GM19025 (cell line): ENCODE data around the gene MCM9.

Experiments used
- ATAC-seq: cut with Tn5 transposase; IDR thresholded peaks from one replicate; pipeline ENCODE4 v1.9.1; 2021; ENCODE audit warnings: mild to moderate bottlenecking, low read depth, moderate library complexity; ENCODE audit not compliant: unreplicated experiment

Gene MCM9

DNA sequence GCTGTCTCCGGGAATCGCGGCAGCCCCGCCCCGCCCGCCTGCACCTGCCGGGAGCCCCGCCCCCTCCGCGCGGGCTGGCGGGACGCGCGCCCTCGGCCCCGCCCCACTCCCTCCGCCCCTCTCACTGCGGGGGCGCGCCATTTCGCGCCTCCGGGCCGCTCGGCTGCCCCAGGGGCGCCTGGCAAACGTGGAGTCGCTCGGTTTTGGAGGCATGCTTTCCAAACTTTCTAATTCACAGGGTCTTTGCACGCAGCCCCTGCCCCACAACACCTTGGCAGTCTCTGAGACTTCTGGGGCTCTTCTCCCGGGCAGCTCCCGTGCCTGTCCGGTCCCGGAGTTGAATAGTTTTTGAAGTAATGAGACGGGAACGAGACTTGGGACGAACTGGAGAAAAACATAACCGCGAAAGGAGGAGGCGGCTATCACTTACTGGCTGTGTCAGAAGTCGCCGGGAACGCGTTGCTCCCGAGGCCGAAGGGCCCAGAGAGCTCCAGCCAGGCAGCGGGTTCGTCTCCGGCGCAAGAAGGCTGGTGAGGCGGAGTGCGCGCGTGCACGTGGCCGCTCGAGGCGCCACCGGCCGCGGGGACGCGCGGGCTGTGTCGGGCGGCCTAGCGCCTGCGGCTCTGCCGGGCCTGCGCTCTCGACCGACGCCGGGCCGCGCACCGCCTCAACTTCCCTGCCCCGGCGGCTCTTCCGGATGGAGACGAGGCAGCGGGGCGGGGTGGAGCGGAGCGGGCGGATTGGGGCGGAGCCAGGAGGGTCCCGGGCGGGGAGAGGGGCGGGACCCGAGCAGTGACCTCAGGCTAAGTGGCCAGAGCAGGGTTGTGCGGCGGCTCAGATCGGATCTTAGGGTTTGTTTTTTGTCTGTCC, at the start of gene MCM9:
MCM9 (minus strand) TSS at position 699 of the 870 bp plus-strand sequence. CDS start 3,436 bp downstream, outside the sequence.
- peak; percentile 94 for ATAC-seq

DNA sequence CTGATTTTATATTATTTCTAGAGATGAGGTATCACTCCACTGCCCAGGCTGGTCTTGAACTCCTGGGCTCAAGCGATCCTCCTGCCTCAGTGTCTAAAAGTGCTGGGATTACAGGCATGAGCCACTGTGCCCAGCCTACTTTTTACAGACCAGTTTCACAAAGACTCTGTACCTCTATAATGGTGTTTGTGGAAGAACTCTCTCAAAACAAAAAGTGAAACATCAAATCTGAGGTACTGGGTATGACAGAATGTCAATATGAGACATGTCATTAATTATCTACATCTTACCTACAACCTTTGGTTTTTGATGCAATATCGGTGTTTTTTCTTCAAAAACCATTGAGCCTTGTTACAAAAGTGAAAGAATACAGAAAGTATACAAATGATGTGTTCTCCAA, 49.4 kb upstream of the MCM9 start:
- ATAC-seq: peak; percentile 57

DNA sequence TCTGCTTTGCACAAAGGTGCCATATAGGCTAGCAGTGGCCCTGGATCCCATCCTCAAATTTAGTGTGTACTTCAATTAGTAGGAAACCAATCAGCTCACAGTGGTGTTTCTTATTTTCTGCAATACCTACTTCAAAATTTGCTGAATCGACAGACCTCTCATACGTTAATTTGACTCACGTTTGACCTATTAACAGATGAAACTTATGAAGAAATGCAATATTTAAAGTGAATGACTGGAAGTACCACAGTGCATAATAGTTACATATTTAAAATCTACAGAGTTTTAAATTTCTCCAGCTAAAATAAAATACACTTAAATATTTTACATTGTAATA, 47.6 kb upstream of the MCM9 start:
- no peak for ATAC-seq

DNA sequence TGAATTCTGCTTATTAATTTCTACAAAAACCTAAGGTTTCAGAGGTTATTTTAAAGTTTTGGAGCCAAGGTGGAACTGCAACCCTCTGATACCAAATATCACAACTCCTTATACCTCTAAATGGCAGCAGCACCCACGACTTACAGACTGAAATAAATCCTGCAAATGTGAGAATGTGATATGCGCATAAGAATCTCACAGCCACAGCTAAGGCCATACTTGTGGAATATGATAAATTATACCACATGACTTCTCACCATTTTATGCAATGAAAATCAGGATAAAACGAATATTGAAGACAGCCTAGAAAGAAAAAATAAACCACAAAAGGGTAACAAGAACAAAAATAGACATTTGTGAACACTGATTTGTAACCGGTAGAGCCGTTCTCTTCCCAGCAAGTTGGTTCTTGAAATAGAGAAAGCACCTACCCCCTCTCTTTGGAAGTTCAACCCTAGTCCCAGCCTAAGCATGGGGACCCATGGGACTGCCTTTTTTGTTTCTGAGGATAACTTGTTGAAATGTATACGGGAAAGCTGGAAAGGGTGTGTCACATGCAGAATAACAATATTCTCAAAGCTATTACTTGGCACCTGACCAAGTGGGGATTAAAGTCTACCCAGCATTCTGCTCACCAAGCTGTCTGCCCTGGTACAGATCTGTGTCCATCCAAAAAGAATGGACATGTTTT, 47.1 kb upstream of the MCM9 start:
- ATAC-seq: no peak

DNA sequence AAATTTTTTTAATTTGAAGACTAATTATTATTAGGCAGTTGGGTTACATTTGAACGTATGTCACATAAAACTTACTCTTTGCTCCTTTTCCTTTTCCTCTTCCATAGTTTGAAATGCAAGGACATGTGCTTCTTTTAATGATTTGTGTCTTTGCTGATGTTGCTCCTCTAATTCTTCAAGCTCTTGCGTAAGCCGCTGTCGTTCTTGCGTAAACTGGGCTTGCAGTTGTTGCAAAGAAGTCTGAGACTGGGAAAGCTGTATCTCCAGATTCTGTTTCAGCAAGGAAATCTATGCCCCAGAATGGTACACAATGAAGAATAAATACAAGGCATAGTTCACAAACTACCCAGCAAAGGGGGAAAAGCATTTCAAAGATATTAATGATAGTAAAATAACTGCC, 45.1 kb upstream of the MCM9 start:
- ATAC-seq: no peak

DNA sequence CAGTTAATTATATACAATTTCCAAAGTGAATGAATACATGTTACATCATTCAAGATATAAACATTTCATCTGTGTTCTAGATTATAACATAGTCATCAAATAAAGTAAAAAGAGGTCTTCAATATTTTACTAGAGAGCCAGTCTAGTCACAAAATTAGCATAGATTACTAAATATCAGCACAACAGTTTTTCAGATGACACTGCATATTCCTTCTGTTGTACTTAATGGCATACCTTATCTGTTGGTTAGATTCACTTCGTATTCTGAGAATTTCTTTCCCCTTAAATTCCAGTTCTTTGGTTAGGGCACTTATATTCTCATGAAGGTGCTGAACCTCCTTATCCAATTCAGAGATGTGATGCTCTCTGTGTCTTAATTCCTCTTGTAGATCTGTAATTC, 39.8 kb upstream of the MCM9 start:
- no peak for ATAC-seq

DNA sequence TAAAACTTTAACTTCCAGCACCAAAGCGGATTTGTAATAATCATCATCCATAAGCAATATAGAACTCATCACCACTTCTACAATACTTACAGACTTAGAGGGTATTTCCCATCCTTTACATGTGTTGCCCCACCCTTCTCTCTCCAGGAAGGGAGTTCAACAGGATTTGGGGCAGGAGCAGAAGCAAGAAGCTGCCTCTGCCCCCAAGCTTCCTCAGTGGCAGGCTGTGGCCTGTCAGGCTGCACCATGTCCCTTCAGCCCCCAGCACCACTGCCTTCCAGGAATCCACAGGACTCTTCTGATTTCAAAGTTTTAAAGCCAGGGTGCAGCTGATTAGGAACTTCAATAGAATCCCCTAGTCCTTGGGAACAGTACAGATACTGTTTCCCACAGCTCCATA, 36.7 kb upstream of the MCM9 start:
- ATAC-seq: no peak

DNA sequence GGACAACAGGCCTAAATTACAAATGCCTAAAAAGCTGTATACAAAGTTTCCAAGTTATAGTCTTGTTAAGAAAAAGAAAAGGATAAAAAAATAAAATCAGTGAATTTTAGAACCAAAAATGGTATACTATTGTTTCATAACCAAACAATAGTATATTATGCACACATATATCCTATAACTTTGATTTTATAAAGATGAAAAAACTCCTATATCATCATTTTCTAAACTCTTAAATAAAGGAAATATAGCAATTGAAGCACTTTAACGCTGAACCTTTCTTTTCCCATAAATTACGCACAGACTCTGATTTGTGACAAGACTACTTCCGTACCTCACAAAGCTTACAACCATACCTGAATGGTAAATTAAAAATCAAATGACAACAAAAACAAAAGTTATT, 35.9 kb upstream of the MCM9 start:
- no peak for ATAC-seq

DNA sequence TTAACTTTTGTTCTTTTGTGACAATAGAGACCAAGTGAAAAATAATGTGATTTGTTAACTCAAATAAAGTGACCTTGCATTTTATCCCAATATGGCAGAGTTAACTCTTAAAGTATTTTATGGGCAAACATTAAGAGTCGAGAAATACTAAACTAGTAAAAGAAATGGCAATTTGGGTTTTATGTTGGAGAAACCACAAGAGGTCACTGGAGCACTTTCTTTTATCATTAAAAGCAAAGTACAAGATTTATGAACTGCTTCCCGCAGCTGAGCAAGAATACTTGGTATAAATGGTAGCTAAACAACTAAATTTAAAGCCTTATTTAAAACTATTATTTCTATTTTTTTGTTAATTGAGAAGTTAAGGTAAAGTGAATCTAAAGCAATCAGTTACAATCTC, 33.5 kb upstream of the MCM9 start:
- ATAC-seq: no peak

DNA sequence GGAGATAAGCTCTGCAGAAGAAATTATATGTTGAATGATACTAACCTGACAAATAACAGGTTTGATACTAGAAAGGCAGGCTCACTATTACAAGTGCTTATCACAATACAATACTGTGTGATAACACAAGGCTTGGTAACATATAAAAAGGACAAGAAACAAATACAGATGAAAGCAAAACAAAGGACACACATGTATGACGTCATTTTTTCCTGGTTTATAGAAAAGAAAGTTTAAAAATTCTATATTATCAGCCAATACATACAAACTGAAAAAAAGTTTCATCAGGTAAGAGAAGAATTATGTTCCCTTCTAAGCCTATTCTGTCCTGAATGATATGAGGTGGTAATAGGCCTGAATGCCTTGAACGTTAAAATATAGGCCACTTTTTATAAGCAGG, 32.3 kb upstream of the MCM9 start:
- ATAC-seq: no peak

DNA sequence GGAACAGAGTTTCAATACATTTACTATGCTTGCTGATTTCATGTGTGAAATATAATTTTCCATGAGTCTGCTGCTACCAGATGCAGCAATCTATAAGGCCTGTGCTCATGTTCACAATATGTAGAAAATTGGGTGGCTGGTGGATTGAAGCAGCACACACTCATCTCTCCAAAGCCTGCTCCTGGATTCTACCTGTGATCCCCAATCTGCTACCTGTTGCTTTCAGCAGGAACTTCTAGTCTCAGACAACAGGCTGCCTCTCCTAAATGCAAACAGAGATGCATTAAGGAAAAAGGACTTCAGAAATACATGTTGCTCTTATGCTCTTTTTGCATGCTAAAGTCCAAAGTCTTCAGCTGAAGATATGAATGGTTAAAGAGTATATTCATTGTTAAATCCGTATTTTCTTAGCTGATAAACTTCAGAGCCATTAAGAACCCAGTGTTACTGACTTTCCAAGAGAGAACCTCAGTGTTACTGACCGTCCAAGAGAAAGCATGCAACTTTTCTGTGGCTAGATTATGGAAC, 30.9 kb upstream of the MCM9 start:
- ATAC-seq: no peak

DNA sequence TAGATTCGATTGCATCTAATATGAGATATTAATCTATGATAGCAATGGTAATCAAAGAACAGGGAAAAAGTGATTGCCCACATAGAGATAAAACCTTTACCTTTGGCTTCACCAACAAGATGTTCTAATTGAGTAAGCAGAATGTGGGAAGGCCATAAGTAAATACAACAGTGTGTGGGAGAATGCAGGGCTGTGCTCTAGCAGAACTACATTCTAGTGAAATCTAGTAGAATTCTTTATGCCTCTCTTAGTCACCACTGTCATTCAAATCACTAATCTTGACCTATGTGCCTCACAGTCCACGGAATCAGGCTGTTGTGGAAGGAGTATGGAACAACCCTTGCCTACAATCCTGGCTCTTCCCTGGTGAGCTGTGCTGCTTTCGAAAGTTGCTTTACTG, 30.4 kb upstream of the MCM9 start:
- ATAC-seq: no peak

DNA sequence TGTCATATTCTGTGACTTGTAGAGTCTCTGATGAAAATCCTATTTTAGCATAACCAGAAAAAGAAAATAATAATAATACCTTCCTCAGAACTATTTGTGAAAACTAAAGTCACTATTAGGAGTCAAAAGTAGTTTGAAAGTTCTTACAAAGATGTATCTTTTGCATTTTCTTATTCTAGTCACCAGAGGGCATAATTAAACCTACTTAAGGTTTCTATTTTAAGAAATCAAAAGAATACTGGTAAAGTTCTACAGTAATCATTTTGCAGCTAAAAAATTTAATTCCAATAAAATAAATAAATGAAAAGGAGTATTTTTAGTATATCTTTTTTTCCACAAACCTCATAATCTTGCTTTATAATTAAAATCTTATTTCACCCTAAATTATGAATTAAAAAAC, 28.0 kb upstream of the MCM9 start:
- ATAC-seq: no peak

DNA sequence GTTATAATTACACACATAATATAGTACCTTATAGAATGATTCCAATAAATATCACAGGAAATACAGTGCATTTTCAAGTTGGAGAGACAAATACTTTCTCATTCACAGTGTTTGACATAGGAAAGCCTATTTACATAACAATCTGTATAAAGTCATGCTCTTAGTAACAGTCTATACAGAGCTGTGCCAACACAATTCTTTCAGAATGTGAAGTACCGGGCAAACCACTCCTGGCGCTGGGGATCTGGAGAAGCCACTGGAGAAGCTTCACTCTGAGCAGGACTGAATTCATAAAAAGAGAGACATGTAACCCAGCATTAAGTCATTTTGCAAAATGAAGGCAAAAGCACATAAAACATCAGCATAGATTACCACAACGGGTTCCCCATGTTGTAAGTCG, 24.9 kb upstream of the MCM9 start:
- ATAC-seq: no peak

DNA sequence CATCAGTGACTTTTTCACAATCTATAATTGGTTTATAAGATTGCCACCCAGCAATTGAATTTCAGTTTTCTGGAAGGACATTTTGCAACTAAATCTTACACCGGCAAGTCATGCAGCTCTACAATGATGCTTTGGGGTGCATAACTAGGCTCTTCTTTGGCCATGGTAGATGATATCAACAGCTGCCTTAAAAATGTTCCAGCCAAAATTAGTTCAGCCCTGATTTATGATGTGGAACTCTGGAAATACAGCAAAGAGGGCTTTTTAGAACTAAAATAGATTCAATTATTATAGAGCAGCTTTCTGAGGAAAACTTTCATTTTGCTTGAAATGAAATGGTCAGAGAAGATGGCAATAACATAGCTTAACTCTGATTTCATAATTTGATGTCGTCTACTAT, 18.4 kb upstream of the MCM9 start:
- ATAC-seq: no peak

DNA sequence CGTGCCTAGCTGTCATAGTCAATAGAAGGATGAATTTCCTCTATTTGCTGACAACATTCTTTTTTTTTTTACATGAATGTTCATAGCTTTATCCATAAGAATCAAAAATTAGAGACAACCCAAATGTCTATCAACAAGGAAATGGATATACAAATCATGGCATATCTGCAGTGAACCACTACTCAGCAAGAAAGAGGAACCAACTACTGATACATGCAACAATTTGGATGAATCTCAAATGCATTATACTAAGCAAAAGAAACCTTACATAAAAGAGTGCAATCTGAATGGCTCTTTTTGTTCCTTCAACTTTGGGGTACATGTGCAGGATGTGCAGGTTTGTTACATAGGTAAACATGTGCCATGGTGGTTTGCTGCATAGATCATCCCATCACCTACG, 17.7 kb upstream of the MCM9 start:
- no peak for ATAC-seq

DNA sequence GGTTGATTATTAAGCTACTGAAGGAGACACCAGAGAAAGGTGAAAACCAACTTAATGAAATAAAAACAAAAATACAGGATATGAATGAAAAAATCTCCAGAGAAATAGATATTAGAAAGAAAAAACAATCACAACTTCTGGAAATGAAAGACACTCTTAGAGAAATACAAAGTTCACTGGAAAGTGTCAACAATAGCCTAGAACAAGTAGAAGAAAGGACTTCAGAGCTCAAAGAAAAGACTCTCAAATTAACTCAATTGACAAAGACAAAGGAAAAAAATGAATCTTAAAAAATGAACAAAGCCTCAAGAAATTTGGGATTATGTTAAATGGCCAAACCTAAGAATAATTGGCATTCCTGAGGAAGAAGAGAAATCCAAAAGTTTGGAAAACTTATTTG, 10.3 kb upstream of the MCM9 start:
- ATAC-seq: no peak

DNA sequence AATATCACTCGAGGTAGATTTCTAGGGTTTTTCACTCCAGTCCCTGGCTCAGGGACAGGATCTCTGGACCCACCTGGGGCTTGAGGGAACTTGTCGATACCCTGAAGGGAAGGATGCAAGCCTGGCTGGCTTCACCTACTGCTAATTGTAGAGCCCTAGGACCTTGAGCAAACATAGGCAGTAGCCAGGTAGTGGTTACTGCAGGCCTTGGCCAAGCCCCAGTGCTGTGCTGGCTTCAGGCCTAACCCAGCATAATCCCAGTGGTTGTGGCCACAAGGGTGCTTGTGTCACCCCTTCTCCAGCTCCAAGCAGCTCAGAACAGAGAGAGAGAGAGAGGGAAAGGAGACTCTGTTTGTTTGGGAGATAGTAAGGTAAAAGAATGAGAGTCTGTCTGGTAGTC, 5.8 kb upstream of the MCM9 start:
- ATAC-seq: no peak

DNA sequence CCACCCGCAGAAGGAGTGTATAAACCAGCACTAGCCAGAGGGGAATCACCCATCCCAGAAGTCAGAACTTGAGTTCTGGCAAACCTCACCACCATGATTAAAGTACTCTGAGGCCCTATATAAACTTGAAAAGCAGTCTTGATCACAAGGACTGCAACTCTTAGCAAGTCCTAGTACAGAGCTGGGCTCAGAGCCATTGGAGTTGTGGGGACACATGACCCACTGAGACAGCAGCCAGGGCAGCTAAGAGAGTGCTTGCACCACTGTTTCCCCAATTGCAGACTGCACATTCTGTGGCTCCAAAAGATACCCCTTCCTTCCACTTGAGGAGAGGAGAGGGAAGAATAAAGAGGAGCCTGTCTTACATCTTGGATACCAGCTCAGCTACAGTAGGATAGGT, 4.7 kb upstream of the MCM9 start:
- ATAC-seq: no peak

DNA sequence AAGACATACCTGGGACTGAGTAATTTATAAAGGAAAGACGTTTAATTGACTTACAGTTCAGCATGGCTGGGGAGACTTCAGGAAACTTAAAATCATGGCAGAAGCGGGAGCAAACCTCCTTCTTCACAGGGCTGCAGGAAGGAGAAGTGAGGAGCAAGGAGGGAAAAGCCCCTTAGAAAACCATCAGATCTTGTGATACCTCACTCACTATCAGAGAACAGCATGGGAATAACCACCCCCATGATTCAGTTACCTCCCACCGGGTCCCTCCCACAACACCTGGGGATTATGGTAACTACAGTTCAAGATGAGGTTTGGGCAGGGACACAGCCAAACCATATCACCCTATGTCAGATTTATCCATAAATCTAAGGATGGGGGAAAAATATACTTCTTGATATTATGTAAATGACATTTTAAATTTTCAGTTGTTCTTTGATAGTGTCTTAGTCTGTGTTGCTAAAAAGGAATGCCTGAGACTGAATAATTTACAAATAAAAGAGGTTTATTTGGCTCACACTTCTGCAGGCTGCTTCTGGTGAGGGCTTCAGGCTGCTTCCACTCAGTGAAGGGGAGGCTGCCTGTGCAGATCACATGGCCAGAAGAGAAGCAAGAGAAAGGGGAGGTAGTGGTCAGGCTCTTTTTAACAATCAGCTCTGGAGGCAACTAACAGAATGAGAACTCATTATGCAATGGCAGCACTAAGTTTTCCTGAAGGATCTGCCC, 1.2 kb upstream of the MCM9 start:
- ATAC-seq: no peak

DNA sequence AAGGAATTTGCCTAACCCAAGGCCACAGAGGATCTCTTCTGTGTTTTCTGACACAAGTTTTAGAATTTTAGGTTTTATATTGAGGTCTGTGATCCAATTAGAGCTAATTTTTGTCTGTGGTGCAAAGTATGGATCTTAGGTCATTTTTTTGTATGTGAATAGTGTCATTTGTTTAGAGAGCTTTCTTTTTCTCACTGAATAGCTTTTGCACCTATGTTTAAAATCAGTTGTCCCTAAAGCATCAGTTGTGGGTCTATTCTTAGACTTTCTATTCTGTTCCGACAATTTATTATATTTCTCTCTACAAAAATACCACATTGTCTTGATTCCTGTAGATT, 341 bp upstream of the MCM9 start:
- ATAC-seq: no peak
